GM19239 (cell line): ENCODE data around the gene RBM47.
A peak's percentile ranks its signal among the peaks of the same experiment; 100 is the strongest.
"Not testable (repeated sequence)": the region's sequence is repeated elsewhere in the genome, so short reads cannot be mapped to it uniquely, and the experiment has no call there.

ENCODE experiments used
- DNase-seq: peaks from one replicate; pipeline ENCODE4 v3.0.0; 2011; ENCODE audit warnings: low spot score; ENCODE audit not compliant: insufficient read length
- FAIRE-seq: peaks from 2 replicates; lab custom pipeline; 2011; peaks lifted over from hg19 to GRCh38; lab: Jason Lieb, UNC

Gene RBM47

DNA sequence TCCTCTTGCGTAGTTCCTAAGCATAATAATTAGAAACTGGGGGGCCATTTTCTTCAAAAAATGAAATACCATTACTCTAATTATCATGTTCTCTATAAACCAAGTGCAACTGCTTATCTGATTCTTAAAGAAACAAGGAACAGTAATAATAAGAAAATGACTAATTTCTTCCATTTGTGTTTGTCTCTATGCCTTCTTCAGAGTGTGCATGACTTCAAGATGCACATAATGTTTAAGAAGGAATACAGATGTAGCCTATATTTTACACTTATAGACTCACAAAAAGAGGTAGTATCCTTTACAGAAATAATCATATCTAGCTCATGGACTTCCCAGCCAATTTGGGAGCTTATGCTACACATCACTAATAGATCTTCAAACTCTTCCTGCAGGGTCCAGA lies 162.9 kb downstream of the RBM47 start:
- DNase-seq = no peak
- FAIRE-seq = no peak

- FAIRE-seq (peak; percentile 95), DNase-seq (no peak)
These were observed 167.3 kb downstream of the RBM47 start for GRCh38 chr4:40462326-40462725.

GRCh38 chr4:40461879-40462278 lies 167.8 kb downstream of the RBM47 start:
- DNase-seq (no peak), FAIRE-seq (no peak)

GRCh38 chr4:40461062-40461461 lies 168.6 kb downstream of the RBM47 start:
- DNase-seq (no peak), FAIRE-seq (no peak)

- DNase-seq (no peak), FAIRE-seq (peak; percentile 35)
These were observed 171.0 kb downstream of the RBM47 start for GRCh38 chr4:40458683-40459082.

GRCh38 chr4:40458109-40458508 lies 171.6 kb downstream of the RBM47 start:
- FAIRE-seq (peak; percentile 85), DNase-seq (no peak)

- FAIRE-seq (no peak), DNase-seq (no peak)
These were observed 174.2 kb downstream of the RBM47 start for GRCh38 chr4:40455340-40455902.

DNA sequence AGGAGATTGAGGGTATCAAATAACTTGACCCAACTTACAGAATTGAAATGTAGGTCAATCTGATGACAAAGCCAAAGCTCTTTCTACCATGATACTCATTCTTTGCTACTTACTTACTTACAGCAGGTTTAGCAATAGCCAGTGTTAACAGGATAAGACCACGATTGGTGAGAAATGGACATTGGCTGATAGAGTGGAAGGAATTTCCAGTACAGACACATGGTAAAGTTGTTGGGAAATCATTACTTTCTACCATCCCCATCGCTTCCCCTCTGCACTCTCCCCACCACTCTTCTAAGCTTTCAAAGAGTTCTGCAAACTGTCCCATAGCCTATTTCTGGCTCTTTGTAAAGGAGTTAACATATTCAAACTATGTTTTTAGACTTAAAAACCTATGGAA lies 174.8 kb downstream of the RBM47 start:
- DNase-seq (no peak), FAIRE-seq (no peak)

DNA sequence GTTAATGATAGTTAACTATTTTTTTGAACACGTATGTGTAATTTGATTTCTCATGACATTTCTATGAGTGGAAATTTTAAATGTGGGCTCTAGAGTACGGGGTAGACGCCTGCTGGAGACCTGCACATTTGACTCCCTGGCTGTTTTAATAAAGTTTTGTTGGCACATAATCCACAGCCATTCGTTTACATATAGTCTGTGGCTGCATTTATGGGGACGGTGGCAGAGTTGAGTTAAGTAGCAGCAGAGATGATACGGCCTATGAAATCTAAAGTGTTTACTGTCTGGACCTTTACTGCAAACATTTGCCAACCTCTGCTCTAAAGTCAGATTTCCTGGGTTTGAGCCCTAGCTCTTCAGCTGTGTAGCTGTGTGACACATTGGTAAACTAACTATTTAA lies 175.8 kb downstream of the RBM47 start:
- FAIRE-seq (no peak), DNase-seq (no peak)

- no peak for DNase-seq
- no peak for FAIRE-seq
These were observed 180.8 kb downstream of the RBM47 start for GRCh38 chr4:40448875-40449274.

GRCh38 chr4:40446839-40447238 lies 182.8 kb downstream of the RBM47 start:
- no peak for FAIRE-seq
- no peak for DNase-seq

DNA sequence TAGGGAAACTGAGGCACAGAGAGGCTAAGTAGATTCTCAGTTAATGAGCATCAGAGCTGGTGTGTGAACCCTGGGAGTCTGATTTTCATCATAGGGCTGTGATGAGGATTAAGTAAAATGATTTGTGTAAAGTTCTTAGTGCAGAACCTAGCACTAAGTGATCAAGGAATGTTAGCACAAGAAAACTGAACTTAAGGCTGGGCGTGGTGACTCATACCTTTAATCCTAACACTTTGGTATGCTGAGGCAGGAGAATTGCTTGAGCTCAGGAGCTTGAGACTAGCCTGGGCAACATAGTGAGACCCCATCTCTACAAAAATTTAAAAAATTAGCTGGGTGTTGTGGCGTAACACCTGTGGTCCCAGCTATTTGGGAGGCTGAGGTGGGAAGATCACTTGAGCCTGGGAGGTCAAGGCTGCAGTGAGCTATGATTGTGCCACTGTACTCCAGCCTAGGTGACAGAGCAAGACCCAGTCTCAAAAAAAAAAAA lies 183.4 kb downstream of the RBM47 start:
- DNase-seq, FAIRE-seq: not testable (repeated sequence)

DNA sequence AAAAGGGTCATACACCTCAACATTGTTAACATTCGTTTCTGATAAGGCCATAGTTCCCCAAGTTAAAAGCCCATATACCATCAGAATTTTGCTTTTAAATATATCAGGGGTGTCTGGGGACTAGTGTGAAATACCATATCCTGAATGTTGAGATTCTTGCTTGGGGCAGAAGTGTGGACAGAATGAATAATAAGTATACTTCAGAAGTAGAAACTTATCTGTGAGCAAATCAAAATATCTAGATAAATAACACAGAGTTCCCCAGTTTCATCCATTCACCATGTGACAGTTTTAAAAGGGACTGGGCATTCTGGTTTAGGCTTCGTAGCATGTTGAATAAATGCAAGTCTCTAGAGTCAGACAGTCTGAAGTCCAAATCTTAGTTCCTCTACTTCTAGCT lies 184.0 kb downstream of the RBM47 start:
- FAIRE-seq (peak; percentile 21), DNase-seq (no peak)

DNA sequence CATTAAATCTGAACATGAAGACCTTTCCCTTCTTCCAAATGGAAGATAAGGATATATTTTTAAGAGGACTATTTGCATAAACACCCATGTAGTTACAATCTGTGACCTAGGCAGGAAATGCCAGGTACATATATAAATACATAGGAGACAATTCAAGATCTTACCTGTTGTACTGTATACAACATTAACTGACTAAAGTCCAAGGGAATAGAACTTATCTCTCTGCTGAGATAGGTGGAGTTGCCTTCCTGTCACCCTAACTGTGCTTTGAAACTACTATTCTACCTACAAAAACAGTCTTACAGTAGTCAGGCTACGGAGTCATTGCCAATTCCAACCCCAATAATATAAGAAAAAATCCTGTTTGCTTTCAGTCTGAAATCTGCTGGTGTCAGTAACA lies 188.2 kb downstream of the RBM47 start:
- no peak for FAIRE-seq
- no peak for DNase-seq

- DNase-seq = no peak
- FAIRE-seq = no peak
These were observed 190.1 kb downstream of the RBM47 start for GRCh38 chr4:40439519-40439918.

GRCh38 chr4:40438384-40439026 lies 191.2 kb downstream of the RBM47 start:
- FAIRE-seq (no peak), DNase-seq (no peak)

- DNase-seq = no peak
- FAIRE-seq = no peak
These were observed 191.8 kb downstream of the RBM47 start for GRCh38 chr4:40437741-40438383.

- not testable (repeated sequence) for DNase-seq, FAIRE-seq
These were observed 194.4 kb downstream of the RBM47 start for GRCh38 chr4:40435306-40435705.

- no peak for DNase-seq
- no peak for FAIRE-seq
These were observed 195.5 kb downstream of the RBM47 start for GRCh38 chr4:40434126-40434687.

- no peak for FAIRE-seq
- no peak for DNase-seq
These were observed 197.2 kb downstream of the RBM47 start for GRCh38 chr4:40432504-40432903.

DNA sequence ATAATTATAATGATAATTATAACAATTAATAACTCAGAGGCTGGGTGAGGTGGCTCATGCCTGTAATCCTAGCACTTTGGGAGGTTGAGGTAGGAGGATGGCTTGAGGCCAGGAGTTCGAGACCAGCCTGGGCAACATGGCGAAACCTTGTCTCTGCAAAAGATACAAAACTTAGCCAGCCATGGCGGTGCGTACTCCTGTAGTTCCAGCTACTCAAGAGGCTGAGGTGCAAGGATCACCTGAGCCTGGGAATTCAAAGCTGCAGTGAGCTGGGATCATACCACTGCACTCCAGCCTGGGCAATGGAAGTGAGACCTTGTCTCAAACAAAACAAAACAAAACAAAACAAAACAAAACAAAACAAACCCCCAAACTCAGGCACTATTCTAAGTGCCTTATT lies 201.8 kb downstream of the RBM47 start:
- not testable (repeated sequence) for FAIRE-seq, DNase-seq
